ENCODE results near the gene ASIC5.
"Not testable (repeated sequence)": the region's sequence is repeated elsewhere in the genome, so short reads cannot be mapped to it uniquely, and the experiment has no call there.

GRCh38 chr4:155797581-155797980 lies 68.5 kb downstream of the ASIC5 start:
- TF ChIP-seq CTCF (conservative IDR thresholded peaks at IDR 0.05 in 1 of 2, IDR thresholded peaks at IDR 0.05 in 1 of 2; ENCODE audit: extremely low read depth in 1 of 2, insufficient read depth in 1 of 2, low read depth in 1 of 2, low read length in 2 of 2); EZH2 (IDR thresholded peaks at IDR 0.05; ENCODE audit: borderline replicate concordance, low read length): not testable (repeated sequence)

All from mammary epithelial cell (primary cell).